Activated T-helper 1 cell treated with anti-CD3 and anti-CD28 coated beads, Interleukin-2, amount 50 U/mL, for 16 hours (primary cell): Measurements from ENCODE around the gene VAPA.
"Not testable (repeated sequence)": the region's sequence is repeated elsewhere in the genome, so short reads cannot be mapped to it uniquely, and the experiment has no call there.

Experiments
- DNase-seq, 2 donors: peaks; one replicate each; pipeline ENCODE4 v3.0.0-alpha.2; 2020; ENCODE audit warnings: low read depth in 1 of 2, low spot score in 1 of 2

The VAPA gene

DNA sequence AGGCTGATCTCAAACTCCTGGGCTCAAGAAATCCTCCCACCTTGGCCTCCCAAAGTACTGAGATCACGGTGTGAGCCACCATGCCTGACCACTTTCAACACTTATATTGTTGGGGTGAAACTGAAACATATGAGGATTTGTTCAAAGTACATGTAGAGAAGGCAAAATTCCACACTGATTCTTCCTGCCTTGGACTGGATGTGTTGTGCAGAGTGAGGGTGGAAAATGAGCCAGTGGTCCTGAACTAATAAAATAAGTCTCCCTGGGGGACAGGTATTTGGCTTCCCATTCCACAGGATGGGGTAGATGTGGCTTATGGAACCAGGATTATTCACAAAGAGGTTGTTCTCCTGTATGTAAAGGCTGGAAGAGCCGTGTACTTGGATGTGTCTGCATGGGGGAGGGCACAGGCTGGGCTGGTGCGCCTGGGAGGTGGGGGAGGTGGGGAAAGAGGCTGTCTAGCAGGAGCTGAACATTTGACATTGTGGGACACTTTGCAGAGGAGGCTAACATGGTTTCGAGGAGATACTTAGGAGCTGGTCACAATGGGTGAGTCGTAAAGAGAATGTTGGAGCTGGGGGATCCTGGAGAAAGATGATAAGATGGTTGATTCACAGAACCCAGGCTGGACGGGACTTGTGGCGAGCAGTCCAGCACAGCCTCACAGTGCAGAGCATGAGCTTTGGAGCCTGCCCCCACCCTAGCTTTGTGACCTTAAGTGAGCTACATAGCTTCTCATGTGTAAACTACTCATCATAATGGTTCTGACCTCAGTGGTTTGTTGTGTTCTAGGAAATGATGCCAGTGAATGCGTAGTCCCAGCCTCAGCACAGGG lies 28.4 kb upstream of the VAPA start, which contains the start of gene TXNDC2:
TSS of gene TXNDC2 (plus strand) at position 804 of the 835 bp plus-strand sequence. CDS start 708 bp downstream, outside the sequence.
- no peak for DNase-seq

DNA sequence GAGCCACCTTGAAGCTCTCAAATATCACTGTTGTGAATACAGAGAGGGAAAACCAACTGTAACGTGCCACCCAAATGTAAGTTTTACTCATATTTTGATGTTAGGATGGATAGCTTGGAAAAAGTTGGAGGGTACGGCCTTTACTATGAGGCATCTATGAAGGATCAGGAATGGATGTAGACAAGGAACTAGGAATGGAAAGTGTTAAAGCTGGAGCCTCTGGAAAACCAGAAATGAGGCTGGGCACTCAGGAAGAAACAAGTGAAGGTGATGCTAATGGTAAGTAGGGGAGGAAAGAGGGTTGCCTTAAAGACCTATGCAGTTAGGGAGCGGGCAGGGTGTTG lies 27.8 kb upstream of the VAPA start:
- no peak for DNase-seq

DNA sequence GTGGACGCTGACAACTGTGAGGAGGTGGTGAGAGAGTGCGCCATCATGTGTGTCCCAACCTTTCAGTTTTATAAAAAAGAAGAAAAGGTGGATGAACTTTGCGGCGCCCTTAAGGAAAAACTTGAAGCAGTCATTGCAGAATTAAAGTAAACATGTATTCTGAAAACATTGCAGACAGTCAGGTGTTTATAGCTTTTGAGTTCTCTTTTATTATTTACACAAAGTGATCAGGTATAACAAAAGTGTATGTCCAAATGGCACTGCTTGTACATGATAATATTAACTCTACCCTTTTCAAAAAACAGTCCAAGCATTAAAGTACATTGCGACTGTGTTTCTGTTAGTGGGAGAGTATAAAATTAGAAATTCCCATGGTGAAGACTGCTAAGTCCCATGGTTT lies 25.8 kb upstream of the VAPA start:
- no peak for DNase-seq

DNA sequence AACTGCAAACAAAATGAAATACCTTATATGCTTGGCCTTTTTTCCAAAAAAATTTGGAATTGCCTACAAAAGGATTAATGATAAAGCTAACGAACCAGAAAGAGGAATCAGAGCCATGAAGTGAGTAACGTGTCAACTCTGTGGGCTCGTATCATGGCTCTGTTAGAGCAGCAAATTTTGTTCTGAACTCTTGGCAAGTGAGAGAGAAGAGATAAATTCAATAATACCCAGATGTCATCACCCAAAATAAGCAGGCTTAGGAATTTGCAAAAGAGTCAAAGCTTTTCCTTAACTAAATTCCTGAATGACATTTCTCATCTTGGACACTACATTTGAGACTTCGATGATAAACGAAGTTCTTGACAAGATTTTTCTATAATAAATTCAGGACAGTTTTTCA lies 23.6 kb upstream of the VAPA start:
- DNase-seq: no peak

DNA sequence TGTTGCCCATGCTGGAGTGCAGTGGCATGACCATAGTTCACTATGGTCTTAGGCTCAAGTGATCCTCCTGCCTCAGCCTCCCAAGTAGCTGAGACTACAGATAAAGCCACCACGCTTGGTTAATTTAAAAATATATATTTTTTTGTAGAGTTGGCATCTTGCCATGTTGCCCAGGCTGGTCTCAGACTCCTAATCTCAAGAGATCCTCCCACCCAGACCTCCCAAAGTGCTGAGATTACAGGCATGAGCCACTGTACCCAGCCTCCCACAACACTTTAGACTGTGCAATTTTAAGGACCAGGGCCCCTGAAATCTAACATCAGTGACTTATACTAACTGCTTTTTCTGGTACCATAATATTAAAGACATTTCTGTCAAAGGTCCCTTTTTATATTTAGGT lies 22.9 kb upstream of the VAPA start:
- no peak for DNase-seq

DNA sequence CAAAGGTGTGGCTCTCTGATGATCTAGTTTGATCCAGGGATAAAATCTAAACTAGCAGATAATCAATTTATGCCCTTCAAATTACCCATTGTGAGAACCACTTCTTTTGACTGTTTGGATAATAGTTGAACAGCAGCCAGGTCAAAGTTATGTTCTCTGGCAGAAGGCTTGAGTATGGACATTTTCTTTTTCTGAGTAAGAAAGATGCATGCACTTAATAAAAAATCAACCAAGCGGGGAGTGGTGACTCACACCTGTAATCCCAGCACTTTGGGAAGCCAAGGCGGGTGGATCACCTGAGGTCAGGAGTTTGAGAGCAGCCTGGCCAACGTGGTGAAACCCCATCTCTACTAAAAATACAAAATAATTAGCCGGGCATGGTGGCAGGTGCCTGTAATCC lies 22.3 kb upstream of the VAPA start:
- DNase-seq: not testable (repeated sequence)

DNA sequence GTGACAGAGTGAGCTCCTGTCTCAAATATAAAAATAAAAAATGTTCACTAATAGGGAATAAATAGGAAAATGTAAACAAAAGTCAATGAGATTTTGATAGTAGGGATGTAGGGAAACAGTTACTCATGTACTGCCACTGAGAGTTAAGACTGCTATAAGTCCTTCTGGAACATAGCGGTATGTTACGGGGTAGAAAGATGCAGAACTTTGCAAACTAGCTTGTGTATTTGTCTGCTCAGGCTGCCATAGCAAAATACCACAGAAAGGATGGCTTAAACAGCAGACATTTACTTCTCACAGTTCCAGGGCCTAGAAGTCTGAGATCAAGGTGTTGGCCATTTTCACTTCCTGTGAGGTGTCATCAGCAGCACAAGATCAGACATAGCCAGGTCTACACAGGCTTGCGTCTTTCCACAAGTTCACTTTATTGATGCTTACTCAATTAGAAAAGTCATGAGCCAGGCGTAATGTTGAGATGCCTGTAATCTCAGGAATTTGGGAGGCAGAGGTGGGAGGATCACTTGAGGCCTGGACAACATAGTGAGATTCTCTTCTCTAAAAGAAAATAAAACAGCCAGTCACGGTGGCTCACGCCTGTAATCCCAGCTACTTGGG lies 19.3 kb upstream of the VAPA start:
- no peak for DNase-seq

DNA sequence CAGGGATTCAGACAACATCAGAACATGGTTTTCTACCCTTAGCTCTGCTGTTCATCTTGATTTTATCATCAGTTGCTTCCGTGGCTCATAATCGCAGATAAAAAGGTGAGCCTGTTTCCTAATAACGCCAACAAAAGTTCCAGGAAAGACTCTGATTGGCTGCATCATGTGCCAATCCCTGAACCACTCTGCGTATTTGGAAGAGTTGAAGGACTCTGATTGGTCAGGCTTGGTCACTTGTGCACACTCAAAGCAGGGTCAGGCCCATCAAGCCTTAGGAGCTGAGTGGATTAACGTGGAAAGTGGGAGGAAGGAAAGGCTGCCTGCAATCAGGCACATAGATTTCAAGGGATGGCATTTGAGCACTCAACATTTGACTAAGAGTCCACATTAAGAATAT lies 16.7 kb upstream of the VAPA start:
- DNase-seq: no peak

DNA sequence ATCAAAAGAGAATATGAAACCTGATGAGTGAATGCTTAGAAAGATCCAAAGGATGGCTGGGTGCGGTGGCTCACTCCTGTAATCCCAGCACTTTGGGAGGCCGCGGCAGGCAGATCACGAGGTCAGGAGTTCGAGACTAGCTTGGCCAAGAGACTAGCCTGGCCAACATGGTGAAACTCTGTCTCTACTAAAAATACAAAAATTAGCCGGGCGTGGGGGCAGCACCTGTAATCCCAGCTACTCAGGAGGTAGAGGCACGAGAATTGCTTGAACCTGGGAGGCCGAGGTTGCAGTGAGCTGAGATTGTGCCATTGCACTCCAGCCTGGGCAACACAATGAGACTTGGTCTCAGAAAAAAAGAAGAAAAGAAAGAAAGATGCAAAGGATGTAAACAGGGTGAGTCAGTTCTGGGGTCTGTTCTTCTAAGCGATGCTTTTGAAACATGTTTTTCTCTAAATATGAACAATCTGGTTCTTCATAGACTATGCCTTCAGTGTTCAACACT lies 16.0 kb upstream of the VAPA start:
- DNase-seq: not testable (repeated sequence)

DNA sequence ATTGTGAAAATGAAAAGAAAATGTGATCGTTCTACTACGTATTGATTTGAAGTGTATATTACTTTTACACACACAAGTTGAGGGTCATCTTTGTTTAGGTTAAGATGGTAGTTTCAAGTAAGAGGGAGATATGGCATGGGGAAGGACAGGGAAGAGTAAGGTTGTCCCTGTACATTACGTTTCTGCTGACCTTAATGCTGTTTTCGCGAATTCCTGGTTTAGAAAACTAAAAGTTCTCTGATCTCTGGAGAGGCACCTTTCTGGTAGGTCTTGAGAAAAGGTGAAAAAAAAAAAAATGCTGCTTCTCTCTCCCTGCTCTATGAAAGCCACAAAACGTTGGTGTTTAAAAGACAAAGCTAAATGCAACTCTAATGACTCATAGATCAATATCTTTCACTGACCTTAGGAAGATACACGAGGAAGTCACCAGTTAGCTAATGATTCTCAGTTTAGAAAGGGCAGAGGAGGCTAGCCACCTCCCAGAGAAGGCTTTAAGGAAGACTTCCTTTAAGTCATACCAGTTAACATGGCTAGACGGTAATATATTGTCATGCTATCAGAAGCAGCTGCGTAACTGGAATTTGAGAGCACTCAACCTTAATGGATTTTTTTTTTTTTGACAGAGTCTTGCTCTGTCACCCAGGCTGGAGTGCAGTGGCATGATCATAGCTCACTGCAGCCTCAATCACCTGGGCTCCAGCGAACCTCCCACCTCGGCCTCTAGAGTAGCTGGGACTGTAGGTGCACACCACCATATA lies 14.8 kb upstream of the VAPA start:
- DNase-seq: no peak

DNA sequence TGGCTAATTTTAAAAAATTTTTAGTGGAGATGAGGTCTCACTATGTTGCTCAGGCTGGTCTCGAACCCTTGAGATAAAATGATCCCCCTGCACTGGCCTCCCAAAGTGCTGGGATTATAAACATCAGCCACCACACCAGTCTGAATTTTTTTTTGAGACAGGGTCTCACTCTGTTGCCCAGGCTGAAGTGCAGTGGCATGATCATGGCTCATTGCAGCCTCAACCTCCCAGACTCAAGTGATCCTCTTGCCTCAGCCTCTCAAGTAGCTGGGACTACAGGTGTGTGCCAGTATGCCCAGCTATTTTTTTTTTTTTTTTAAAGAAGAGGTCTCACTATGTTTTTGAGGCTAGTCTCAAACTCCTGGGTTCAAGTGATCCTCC lies 14.3 kb upstream of the VAPA start:
- not testable (repeated sequence) for DNase-seq

DNA sequence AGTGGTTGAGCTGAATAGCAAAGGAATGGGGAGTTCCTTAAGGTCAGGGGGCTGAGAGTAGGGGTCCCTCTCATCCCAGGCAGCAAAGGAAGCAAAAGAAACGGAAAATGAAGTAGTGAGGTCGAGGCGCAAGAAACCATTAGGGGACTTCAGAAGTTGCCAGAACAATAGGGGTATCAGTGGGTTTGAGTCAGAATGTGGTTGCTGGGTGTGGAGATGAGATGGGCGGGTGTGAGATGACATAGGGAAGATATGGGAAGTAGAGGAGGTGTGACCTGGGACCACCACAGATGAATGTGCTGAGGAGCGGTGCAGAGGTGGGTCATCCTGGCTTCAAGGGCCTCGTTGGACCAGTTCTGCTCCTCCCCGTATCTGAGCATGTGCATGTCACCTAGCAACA lies 13.1 kb upstream of the VAPA start:
- DNase-seq: no peak

DNA sequence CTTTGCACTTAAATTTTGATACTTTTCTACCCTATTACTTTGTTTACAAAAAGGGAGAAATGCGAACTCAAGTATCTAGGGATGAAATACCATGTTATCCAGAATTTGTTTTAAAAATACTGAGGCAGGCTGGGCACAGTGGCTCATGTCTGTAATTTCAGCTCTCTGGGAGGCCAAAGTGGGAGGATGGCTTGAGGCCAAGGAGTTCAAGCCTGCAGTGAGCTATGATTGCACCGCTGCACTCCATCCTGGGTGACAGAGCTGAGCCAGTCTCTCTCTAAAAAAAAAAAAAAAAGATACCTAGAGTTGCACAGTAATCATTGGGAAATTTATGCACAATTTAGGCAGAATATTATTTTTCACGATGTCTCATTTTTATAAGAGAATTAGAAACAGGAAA lies 12.4 kb upstream of the VAPA start:
- no peak for DNase-seq

DNA sequence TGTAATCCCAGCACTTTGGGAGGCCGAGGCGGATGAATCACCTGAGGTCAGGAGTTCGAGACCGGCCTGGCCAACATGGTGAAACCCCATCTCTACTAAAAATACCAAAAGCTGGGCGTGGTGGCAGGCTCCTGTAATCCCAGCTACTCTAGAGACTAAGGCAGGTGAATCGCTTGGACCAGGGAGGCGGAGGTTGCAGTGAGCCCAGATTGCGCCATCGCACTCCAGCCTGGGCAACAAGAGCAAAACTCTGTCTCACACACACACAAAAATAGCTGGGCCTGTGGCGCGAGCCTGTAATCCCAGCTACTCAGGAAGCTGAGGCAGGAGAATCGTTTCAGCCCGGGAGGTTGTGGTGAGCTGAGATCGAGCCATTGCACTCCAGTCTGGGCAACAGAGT lies 11.6 kb upstream of the VAPA start:
- not testable (repeated sequence) for DNase-seq

DNA sequence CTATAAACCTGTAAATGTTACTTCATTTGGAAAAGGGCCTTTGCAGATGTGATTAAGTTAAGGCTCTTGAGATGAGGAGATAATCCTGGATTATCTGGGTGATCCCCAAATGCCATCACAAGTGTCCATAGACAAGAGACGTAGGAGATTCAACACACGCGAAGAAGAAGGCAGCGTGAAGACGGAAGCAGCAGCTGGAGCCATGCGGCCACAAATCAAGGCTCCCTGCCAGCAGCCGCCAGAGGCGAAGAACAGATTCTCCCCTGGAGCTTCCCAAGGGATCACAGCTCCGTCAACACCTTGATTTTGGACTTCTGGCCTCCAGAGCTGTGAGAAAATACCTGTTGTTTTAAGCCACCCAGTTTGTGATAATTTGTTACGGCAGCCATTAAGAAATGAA lies 11.0 kb upstream of the VAPA start:
- DNase-seq: no peak

DNA sequence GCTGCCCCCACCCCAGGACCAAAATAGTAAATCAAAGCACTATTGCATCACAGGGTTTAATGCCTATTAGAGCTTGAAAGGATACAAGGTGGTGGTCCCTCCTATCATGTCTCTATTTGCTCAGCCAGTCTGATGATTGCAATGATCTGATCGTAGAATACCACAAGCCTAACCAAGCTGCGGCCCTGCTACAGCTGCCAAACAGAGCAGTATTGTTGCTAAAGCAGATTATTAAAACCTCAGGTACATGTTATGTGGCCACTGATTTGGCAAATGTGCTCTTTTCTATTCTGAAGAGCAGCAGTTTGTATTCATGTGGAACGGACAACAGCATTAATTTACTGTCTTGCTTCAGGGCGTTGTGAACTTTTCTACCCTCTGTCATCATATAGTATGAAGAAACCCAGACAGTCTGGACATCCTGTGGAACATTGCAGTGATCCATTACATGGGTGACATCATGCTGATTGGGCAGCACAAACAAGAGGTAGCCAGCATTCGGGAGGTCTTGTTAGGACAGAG lies 8.4 kb upstream of the VAPA start:
- DNase-seq: no peak

DNA sequence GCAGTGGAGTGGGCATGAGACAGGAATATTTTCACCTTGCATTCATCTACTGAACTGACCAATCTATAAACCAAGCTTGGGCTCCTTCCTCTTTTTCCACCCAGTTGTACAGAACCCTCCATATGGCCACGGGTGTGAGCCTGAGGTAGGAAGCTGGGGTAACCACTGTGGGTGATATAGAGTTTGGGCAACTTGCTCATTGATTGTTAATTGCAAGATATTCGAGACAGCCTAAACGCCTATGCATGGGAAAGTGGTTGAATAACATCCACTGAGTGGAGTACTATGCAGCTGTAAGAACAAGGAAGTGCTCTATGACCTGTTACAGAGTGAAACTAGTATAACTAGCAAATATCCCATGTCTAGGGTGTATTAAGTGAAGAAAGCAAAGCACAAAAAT lies 7.3 kb upstream of the VAPA start:
- no peak for DNase-seq

DNA sequence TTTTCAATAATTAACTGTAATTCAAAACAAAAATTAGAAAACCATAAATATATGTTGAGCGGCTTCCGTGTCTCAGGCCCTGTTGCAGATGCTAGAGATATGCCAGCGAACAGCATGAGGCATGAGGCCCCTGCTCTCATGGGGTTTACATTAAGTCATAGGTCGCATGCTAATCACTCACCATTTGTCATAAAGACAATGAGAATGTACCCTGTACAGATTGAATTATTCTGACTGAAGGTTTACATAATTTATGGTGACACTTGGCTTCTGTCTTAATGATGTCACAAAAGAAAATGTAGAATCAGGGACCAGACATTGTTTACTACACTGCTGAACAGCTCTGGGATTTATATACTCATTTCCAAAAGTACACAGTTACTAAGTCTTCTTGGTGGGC lies 5.9 kb upstream of the VAPA start:
- DNase-seq: no peak

DNA sequence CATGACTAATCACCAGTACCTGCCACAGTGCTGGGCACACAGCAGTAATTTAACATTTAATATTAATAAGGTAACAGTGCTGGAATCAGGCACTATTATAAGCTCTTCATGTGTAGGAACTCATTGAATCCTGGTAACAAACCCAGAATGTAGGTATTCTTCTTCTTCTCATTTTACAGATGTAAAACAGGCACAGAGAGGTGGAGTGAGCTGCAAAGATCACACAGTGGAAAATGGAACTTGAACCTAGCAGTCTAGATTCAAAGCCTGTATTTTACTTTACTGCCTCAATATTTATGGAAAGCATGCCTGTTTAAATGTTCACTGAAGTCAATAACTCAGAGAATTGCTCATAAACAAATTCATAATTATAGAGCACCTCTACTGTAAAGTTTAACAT lies 3.7 kb upstream of the VAPA start:
- no peak for DNase-seq

DNA sequence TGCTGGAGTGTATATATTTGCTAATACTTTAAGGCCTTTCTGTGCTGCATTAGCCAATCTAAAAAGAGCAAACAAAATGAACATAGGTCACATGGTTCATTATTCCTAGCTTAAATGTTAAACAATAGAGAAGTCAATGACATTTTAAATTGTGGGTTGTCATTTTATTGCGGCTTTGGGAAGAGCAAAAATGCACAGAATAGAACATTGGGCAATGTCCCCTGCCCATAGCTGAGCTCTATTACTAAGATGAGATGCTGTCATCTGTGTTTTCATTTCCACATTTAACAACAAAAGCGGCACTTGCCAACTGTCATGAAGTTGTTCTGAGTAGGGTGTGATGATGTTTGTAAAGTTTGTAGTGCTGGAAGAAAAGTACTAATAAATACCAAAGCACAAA lies 3.2 kb upstream of the VAPA start:
- DNase-seq: no peak

DNA sequence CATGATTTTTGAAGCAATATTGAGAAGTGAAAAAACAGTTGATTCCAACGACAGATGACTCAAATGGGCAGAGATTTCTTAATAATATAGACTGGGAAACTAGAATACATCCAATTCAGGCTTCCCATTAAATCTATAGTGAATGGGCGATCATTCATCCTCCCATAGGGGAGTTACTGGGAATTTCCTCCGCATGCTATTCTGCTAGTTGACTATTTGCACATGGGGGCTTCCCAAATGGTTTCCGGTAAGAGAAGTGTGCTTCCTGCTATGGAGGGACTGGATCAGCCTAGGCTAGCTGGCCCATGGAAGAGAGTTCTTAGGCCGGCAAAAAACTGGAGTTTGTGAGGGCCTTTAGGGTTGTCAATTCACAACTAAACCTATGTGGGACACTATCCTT lies 2.6 kb upstream of the VAPA start:
- no peak for DNase-seq

DNA sequence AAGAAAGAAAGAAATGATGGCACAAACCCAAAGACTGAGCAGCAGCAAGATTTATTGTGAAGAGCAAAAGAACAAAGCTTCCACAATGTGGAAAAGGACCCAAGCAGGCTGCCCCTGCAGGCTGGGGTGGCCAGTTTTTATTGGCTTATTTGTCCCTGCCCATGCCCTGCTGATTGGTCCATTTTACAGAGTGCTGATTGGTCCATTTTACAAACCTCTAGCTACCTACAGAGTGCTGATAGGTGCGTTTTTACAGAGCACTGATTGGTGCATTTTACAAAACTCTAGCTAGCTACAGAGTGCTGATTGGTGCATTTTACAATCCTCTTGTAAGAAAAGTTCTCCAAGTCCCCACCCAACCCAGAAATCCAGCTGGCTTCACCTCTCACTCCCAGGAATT lies 1.5 kb upstream of the VAPA start:
- DNase-seq: not testable (repeated sequence)
